OCI-LY7 (cell line): ENCODE results near the gene MKRN3.

Experiments
- EZH2phosphoT487 ChIP-seq: fragments of 200-600 bp; sonication (generic); IDR thresholded peaks from 2 replicates; pipeline ENCODE4 v1.6.1; 2018; ENCODE audit warnings: low read depth, borderline replicate concordance, mild to moderate bottlenecking, mixed run types, antibody characterized with exemption, low read length, moderate library complexity, mixed read lengths
- TF ChIP-seq, protein P1 (sequence below): fragments of 200-600 bp; sonication (generic); conservative IDR thresholded peaks from 2 replicates; pipeline ENCODE4 v1.5.1; 2014; ENCODE audit warnings: mild to moderate bottlenecking, antibody characterized with exemption, low read length, moderate library complexity, mixed read lengths

GRCh38 chr15:23572844-23573243 is 7.4 kb downstream of the MKRN3 start:
- TF ChIP-seq, protein P1, sequence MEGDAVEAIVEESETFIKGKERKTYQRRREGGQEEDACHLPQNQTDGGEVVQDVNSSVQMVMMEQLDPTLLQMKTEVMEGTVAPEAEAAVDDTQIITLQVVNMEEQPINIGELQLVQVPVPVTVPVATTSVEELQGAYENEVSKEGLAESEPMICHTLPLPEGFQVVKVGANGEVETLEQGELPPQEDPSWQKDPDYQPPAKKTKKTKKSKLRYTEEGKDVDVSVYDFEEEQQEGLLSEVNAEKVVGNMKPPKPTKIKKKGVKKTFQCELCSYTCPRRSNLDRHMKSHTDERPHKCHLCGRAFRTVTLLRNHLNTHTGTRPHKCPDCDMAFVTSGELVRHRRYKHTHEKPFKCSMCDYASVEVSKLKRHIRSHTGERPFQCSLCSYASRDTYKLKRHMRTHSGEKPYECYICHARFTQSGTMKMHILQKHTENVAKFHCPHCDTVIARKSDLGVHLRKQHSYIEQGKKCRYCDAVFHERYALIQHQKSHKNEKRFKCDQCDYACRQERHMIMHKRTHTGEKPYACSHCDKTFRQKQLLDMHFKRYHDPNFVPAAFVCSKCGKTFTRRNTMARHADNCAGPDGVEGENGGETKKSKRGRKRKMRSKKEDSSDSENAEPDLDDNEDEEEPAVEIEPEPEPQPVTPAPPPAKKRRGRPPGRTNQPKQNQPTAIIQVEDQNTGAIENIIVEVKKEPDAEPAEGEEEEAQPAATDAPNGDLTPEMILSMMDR = no peak
- no peak for TF ChIP-seq EZH2phosphoT487
